ENCODE measurements around the gene ICE1. TPM values are rescaled to one million over a fixed set of nuclear protein-coding genes. Genes with fewer than 3 reads are reported as not detected.

The ICE1 gene
- total and polyA plus RNA-seq, 9 of the 15 experiments (the other 6 are each of a cell fraction or from before 2014, with no cell fraction given) = 4.9 to 47.4 (median 28.2) TPM

DNA sequence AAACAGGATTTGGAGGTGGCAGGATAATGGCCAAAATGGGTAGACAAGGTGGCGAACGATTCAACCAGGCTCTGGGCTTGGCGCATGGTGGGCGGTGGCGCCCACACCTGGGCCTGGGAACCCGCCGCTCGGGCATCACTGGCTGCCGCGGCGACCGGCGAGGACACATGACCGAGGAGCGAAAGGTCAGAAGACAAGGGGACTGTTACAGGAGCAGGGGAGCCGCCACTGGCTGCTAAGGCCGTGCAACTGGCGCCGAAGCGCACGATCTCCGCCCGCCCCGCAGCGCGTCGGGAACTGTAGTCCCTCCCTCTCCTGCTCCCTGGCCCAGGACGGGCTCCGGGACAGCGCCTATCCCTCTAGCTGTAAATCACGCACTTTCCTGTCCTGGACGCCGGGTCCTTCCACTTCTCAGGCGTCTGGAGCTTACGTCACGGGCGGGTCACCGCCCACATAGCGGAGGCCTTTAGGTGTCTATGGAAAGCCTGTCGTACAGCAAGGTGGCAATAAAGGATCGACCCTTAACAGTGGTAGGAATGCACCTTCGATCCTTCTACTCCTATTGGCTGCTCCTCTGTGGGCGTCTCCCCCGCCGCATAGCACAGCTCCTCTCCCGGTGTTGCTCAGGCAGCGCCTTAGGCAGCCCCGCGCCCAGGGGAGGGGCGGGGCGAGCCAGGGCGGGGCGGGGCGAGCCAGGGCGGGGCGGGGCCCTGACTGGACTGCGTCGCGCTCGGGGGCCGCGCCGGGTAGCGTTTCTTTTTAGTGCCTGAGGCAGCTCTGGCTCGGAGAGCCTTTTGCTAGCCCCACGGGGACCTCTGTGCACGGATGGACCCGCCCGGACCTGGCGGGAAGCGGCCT is at the start of gene ICE1 (continued):
- TF ChIP-seq ZNF507 (tag; conservative IDR thresholded peaks at IDR 0.05) (no peak), SETDB1 (IDR thresholded peaks at IDR 0.05; ENCODE audit: low read length) (no peak), POLR2H (tag; IDR thresholded peaks at IDR 0.05; ENCODE audit: low read depth) (peak; percentile 83), MXI1 (IDR thresholded peaks at IDR 0.05; ENCODE audit: low read depth, low read length) (0 out of 2 replicates have a peak, but pooled peaks have one; percentile 9), RBM22 (IDR thresholded peaks at IDR 0.05; ENCODE audit: low read depth, low read length, poor library complexity, severe bottlenecking) (peak; percentile 42)
- TF ChIP-seq, protein P1, sequence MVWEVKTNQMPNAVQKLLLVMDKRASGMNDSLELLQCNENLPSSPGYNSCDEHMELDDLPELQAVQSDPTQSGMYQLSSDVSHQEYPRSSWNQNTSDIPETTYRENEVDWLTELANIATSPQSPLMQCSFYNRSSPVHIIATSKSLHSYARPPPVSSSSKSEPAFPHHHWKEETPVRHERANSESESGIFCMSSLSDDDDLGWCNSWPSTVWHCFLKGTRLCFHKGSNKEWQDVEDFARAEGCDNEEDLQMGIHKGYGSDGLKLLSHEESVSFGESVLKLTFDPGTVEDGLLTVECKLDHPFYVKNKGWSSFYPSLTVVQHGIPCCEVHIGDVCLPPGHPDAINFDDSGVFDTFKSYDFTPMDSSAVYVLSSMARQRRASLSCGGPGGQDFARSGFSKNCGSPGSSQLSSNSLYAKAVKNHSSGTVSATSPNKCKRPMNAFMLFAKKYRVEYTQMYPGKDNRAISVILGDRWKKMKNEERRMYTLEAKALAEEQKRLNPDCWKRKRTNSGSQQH (CRISPR knock-in tag; IDR thresholded peaks at IDR 0.05) = 0 out of 2 replicates have a peak, but pooled peaks have one; percentile 53
- TF ChIP-seq, protein P2, sequence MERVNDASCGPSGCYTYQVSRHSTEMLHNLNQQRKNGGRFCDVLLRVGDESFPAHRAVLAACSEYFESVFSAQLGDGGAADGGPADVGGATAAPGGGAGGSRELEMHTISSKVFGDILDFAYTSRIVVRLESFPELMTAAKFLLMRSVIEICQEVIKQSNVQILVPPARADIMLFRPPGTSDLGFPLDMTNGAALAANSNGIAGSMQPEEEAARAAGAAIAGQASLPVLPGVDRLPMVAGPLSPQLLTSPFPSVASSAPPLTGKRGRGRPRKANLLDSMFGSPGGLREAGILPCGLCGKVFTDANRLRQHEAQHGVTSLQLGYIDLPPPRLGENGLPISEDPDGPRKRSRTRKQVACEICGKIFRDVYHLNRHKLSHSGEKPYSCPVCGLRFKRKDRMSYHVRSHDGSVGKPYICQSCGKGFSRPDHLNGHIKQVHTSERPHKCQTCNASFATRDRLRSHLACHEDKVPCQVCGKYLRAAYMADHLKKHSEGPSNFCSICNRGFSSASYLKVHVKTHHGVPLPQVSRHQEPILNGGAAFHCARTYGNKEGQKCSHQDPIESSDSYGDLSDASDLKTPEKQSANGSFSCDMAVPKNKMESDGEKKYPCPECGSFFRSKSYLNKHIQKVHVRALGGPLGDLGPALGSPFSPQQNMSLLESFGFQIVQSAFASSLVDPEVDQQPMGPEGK (CRISPR knock-in tag; IDR thresholded peaks at IDR 0.05; ENCODE audit: borderline replicate concordance) = no peak
- TF ChIP-seq, protein P3, sequence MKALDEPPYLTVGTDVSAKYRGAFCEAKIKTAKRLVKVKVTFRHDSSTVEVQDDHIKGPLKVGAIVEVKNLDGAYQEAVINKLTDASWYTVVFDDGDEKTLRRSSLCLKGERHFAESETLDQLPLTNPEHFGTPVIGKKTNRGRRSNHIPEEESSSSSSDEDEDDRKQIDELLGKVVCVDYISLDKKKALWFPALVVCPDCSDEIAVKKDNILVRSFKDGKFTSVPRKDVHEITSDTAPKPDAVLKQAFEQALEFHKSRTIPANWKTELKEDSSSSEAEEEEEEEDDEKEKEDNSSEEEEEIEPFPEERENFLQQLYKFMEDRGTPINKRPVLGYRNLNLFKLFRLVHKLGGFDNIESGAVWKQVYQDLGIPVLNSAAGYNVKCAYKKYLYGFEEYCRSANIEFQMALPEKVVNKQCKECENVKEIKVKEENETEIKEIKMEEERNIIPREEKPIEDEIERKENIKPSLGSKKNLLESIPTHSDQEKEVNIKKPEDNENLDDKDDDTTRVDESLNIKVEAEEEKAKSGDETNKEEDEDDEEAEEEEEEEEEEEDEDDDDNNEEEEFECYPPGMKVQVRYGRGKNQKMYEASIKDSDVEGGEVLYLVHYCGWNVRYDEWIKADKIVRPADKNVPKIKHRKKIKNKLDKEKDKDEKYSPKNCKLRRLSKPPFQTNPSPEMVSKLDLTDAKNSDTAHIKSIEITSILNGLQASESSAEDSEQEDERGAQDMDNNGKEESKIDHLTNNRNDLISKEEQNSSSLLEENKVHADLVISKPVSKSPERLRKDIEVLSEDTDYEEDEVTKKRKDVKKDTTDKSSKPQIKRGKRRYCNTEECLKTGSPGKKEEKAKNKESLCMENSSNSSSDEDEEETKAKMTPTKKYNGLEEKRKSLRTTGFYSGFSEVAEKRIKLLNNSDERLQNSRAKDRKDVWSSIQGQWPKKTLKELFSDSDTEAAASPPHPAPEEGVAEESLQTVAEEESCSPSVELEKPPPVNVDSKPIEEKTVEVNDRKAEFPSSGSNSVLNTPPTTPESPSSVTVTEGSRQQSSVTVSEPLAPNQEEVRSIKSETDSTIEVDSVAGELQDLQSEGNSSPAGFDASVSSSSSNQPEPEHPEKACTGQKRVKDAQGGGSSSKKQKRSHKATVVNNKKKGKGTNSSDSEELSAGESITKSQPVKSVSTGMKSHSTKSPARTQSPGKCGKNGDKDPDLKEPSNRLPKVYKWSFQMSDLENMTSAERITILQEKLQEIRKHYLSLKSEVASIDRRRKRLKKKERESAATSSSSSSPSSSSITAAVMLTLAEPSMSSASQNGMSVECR (CRISPR knock-in tag; IDR thresholded peaks at IDR 0.05) = no peak
- TF ChIP-seq, protein P4, sequence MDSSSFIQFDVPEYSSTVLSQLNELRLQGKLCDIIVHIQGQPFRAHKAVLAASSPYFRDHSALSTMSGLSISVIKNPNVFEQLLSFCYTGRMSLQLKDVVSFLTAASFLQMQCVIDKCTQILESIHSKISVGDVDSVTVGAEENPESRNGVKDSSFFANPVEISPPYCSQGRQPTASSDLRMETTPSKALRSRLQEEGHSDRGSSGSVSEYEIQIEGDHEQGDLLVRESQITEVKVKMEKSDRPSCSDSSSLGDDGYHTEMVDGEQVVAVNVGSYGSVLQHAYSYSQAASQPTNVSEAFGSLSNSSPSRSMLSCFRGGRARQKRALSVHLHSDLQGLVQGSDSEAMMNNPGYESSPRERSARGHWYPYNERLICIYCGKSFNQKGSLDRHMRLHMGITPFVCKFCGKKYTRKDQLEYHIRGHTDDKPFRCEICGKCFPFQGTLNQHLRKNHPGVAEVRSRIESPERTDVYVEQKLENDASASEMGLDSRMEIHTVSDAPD (CRISPR knock-in tag; IDR thresholded peaks at IDR 0.05) = no peak

Measured in K562 (cell line).